Natural killer cell (primary cell): ENCODE data around the gene ANK2. TPM values are rescaled to one million over a fixed set of nuclear protein-coding genes. Genes with fewer than 3 reads are reported as not detected.

ENCODE experiments used
- ATAC-seq, 3 donors: fragments of 150-1000 bp in 2 of 3; fragments of 200-7000 bp in 1 of 3; cut with Tn5 transposase; 1 replicate in 1 of 3; 2 replicates in 2 of 3; pipeline ENCODE4 v1.10.0; 2021; ENCODE audit warnings: mild to moderate bottlenecking in 2 of 3, moderate library complexity in 2 of 3
- DNase-seq, 2 donors: peaks; one replicate each; pipeline versions ENCODE4 v3.0.0 to v3.0.0-alpha.2; 2013 to 2021; ENCODE audit warnings: mixed read lengths in 1 of 2
- H3K27ac ChIP-seq: one replicate; pipeline ENCODE4 v1.5.1; 2013; ENCODE audit warnings: mild to moderate bottlenecking, low read length
- H3K27me3 ChIP-seq: one replicate; pipeline ENCODE4 v1.6.1; 2013; ENCODE audit warnings: low read length; ENCODE audit not compliant: control insufficient read depth, insufficient read depth
- H3K36me3 ChIP-seq: one replicate; pipeline ENCODE4 v1.6.1; 2013; ENCODE audit warnings: low read length; ENCODE audit not compliant: control insufficient read depth, insufficient read depth
- H3K4me1 ChIP-seq: one replicate; pipeline ENCODE4 v1.6.1; 2013; ENCODE audit warnings: low read length; ENCODE audit not compliant: control insufficient read depth, insufficient read depth
- H3K4me3 ChIP-seq: one replicate; pipeline ENCODE4 v1.5.1; 2013; ENCODE audit warnings: low read length
- H3K9me3 ChIP-seq: one replicate; pipeline ENCODE4 v1.6.1; 2013; ENCODE audit warnings: low read length; ENCODE audit not compliant: control insufficient read depth, insufficient read depth
- H3K27ac Mint-ChIP-seq, 2 donors: one replicate each; pipeline ENCODE4 v1.8.0; 2022; ENCODE audit warnings: mild to moderate bottlenecking in 2 of 2, mixed read lengths in 2 of 2, moderate library complexity in 1 of 2
- H3K27me3 Mint-ChIP-seq, 2 donors: one replicate each; pipeline ENCODE4 v1.8.0; 2022; ENCODE audit warnings: low read depth in 2 of 2, mixed read lengths in 2 of 2
- H3K36me3 Mint-ChIP-seq: one replicate; pipeline ENCODE4 v1.8.0; 2022; ENCODE audit warnings: mixed read lengths
- H3K4me1 Mint-ChIP-seq, 2 donors: one replicate each; pipeline ENCODE4 v1.8.0; 2022; ENCODE audit warnings: mixed read lengths in 2 of 2
- H3K4me3 Mint-ChIP-seq: one replicate; pipeline ENCODE4 v1.8.0; 2022; ENCODE audit warnings: mild to moderate bottlenecking, moderate library complexity, mixed read lengths
- H3K9me3 Mint-ChIP-seq, 2 donors: one replicate each; pipeline ENCODE4 v1.8.0; 2022; ENCODE audit warnings: mixed read lengths in 2 of 2
- WGBS: methylation state at CpG from one replicate; pipeline ENCODE4 v1.1.7; 2013; ENCODE audit warnings: missing lambda C conversion rate; ENCODE audit not compliant: insufficient coverage; 5-methylcytosine and 5-hydroxymethylcytosine counted together
- intact Hi-C: fragments of 100-400 bp; cut with micrococcal nuclease; formaldehyde crosslinking; loops from one replicate; pipeline ENCODE4 v1.14.2; 2022
- total RNA-seq, 4 donors: library from RNA; stranded (reverse); fragments of 120-200 nt in 1 of 4; gene quantifications; one replicate each; pipeline versions ENCODE4 v1.2.3 to v1.2.4, GENCODE V29; 2013 to 2022
- TF ChIP-seq, protein P1 (sequence below): fragments of 200-600 bp; IDR thresholded peaks from one replicate; pipeline ENCODE4 v1.8.0; 2022; ENCODE audit warnings: antibody characterized with exemption

The ANK2 gene
- total RNA-seq, 3 donors from 2014 or later (not counting 1 experiment from before 2014, with no cell fraction given), result 0.05 TPM; not detected in 2

- ATAC-seq (no peak), DNase-seq (no peak)
- no peaks in the 10 kb centered on the region for H3K36me3 ChIP-seq
- no peak overlapping the region for H3K27ac Mint-ChIP-seq
- H3K4me3 ChIP-seq, result no peak overlapping the region
- 94% methylated on average over 5 of the region's 5 CpGs for WGBS
- H3K27ac ChIP-seq, result no peak overlapping the region
- intact Hi-C loops, result no loop called here
- H3K27me3 ChIP-seq, result no peaks in the 10 kb centered on the region
- no peaks in the 10 kb centered on the region for H3K9me3 ChIP-seq
- no peaks in the 10 kb centered on the region for H3K9me3 Mint-ChIP-seq
- no peaks in the 10 kb centered on the region for H3K27me3 Mint-ChIP-seq
- no peaks in the 10 kb centered on the region for H3K4me1 ChIP-seq
- TF ChIP-seq, protein P1, sequence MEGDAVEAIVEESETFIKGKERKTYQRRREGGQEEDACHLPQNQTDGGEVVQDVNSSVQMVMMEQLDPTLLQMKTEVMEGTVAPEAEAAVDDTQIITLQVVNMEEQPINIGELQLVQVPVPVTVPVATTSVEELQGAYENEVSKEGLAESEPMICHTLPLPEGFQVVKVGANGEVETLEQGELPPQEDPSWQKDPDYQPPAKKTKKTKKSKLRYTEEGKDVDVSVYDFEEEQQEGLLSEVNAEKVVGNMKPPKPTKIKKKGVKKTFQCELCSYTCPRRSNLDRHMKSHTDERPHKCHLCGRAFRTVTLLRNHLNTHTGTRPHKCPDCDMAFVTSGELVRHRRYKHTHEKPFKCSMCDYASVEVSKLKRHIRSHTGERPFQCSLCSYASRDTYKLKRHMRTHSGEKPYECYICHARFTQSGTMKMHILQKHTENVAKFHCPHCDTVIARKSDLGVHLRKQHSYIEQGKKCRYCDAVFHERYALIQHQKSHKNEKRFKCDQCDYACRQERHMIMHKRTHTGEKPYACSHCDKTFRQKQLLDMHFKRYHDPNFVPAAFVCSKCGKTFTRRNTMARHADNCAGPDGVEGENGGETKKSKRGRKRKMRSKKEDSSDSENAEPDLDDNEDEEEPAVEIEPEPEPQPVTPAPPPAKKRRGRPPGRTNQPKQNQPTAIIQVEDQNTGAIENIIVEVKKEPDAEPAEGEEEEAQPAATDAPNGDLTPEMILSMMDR, result no peak
- H3K4me1 Mint-ChIP-seq, result peaks cover 5 to 11% of the 10 kb centered on the region in 2 donors
- no peak overlapping the region for H3K4me3 Mint-ChIP-seq
- H3K36me3 Mint-ChIP-seq, result no peaks in the 10 kb centered on the region
Observed at GRCh38 chr4:113317523-113317922, 268.1 kb downstream of the ANK2 start.

DNA sequence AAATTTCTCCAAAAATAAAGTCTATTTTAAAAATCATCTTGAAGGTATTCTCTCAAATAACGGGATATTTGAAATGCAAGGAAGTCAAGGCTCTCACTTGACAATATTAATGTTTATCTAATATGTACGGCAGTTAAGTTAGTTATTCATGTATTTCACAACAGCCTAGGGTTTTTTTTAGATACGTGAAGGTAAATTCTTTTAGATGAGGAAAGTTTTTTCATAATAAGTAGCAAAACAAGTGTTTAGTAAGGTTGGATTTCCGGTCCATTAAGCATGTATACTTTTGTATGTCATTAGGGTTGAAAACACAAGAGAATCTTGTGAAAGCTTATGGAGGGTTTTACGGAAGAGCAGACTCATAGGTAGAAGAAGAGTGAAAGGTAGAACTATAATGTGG is 273.3 kb downstream of the ANK2 start:
- ATAC-seq, result no peak
- H3K27ac Mint-ChIP-seq, result no peak overlapping the region
- TF ChIP-seq, protein P1, result no peak
- H3K36me3 ChIP-seq, result no peaks in the 10 kb centered on the region
- no peak overlapping the region for H3K27ac ChIP-seq
- 80% methylated on average over 4 of the region's 5 CpGs for WGBS
- H3K4me1 Mint-ChIP-seq, result peaks cover 0 to under 1% of the 10 kb centered on the region in 2 donors
- H3K27me3 ChIP-seq, result no peaks in the 10 kb centered on the region
- no peaks in the 10 kb centered on the region for H3K9me3 Mint-ChIP-seq
- no peaks in the 10 kb centered on the region for H3K4me1 ChIP-seq
- H3K36me3 Mint-ChIP-seq, result no peaks in the 10 kb centered on the region
- no peak for DNase-seq
- no peak overlapping the region for H3K4me3 ChIP-seq
- H3K27me3 Mint-ChIP-seq, result peaks cover 7 to 10% of the 10 kb centered on the region in 2 donors
- H3K4me3 Mint-ChIP-seq, result no peak overlapping the region
- no peaks in the 10 kb centered on the region for H3K9me3 ChIP-seq
- intact Hi-C loops, result no loop called here

- Histone ChIP-seq H3K9me3 (no peaks in the 10 kb centered on the region), H3K36me3 (no peaks in the 10 kb centered on the region), H3K4me1 (no peaks in the 10 kb centered on the region), H3K4me3 (no peak overlapping the region), H3K27me3 (no peaks in the 10 kb centered on the region), H3K27ac (no peak overlapping the region)
- Mint-ChIP-seq H3K36me3 (no peaks in the 10 kb centered on the region), H3K27me3 (peaks cover 7 to 10% of the 10 kb centered on the region in 2 donors), H3K4me3 (no peak overlapping the region), H3K9me3 (no peaks in the 10 kb centered on the region), H3K27ac (no peak overlapping the region), H3K4me1 (no peaks in the 10 kb centered on the region)
- intact Hi-C loops, result no loop called here
- TF ChIP-seq, protein P1, result no peak
- 81% methylated on average over 4 of the region's 5 CpGs for WGBS
- DNase-seq, result no peak
- ATAC-seq, result no peak
Observed at GRCh38 chr4:113325876-113326615, 276.6 kb downstream of the ANK2 start.

DNA sequence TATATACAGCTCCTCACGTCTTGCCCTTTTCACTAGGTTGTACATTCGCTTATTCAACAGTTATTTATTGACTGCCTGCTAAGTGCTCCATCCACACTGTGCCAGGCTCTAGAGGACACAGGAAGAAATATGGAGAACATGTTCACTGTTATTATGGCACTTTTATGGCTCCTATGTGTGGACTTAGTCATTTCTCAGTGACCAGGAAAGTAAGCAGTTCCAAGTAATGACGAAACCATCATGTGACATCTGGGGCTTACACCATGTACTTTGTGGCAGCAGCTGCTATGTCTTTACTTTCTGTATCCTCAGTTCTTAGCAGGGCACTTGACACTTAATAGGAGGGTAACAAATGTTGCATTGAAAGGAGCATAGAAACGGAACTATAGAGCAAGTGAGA is 278.0 kb downstream of the ANK2 start:
- WGBS, result 71% methylated on average over 4 of the region's 4 CpGs
- Mint-ChIP-seq H3K27me3 (peaks cover 7 to 10% of the 10 kb centered on the region in 2 donors), H3K36me3 (no peaks in the 10 kb centered on the region), H3K4me1 (no peaks in the 10 kb centered on the region), H3K4me3 (no peak overlapping the region), H3K27ac (no peak overlapping the region), H3K9me3 (no peaks in the 10 kb centered on the region)
- intact Hi-C loops, result no loop called here
- Histone ChIP-seq H3K27ac (no peak overlapping the region), H3K9me3 (no peaks in the 10 kb centered on the region), H3K4me3 (no peak overlapping the region), H3K36me3 (no peaks in the 10 kb centered on the region), H3K4me1 (no peaks in the 10 kb centered on the region), H3K27me3 (no peaks in the 10 kb centered on the region)
- TF ChIP-seq, protein P1, result no peak
- no peak for ATAC-seq
- no peak for DNase-seq
